ENCODE data around the gene SPTBN1. TPM values are rescaled to one million over a fixed set of nuclear protein-coding genes. Genes with fewer than 3 reads are reported as not detected.

SPTBN1 gene
- total and polyA plus RNA-seq, 2 experiments from 2014 or later: 122 to 341 TPM

DNA sequence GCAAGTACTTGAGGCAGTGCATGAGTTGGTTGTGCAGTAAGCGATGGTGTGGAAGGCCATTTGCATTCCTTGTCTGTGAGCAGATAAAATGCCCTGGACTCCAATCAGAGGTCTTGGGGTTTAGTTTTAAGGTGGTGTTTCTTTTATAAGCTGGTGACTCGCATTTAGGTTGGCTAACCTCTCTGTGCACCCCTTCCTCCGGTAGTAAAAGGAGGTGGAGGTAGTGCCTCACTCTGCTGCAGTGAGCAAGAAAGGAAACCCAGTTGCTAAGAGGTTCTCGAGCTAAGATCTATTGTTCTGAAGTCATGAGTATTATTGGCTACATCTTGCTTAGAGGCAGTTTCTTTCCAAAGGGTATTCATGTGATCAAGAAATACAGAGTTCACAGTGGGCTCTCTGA, 193.1 kb downstream of the SPTBN1 start:
- H3K4me3 ChIP-seq: no peak overlapping the region
- no peak overlapping the region for H2AFZ ChIP-seq
- H3K4me1 ChIP-seq (ENCODE audit: insufficient read depth): no peaks in the 10 kb centered on the region
- H3K9me2 ChIP-seq (replicated peaks; ENCODE audit: insufficient read depth): no peaks in the 10 kb centered on the region
- no peaks in the 10 kb centered on the region for H4K20me1 ChIP-seq (ENCODE audit: insufficient read depth, poor library complexity, severe bottlenecking)
- H3K36me3 ChIP-seq (replicated peaks; ENCODE audit: insufficient read depth, low read depth): peaks cover 8% of the 10 kb centered on the region
- H3K79me2 ChIP-seq: peaks cover 61% of the 10 kb centered on the region
- H3K27me3 ChIP-seq: no peaks in the 10 kb centered on the region
- DNase-seq (ENCODE audit: low spot score): no peak
- no peak overlapping the region for H3K4me2 ChIP-seq
- H3K9me3 ChIP-seq (ENCODE audit: low read depth): no peaks in the 10 kb centered on the region
- TF ChIP-seq EZH2phosphoT487 (IDR thresholded peaks at IDR 0.05; ENCODE audit: low read depth, severe bottlenecking, unreplicated experiment) (no peak), EZH2 (IDR thresholded peaks at IDR 0.05; ENCODE audit: borderline replicate concordance) (no peak)
- TF ChIP-seq, protein P1, sequence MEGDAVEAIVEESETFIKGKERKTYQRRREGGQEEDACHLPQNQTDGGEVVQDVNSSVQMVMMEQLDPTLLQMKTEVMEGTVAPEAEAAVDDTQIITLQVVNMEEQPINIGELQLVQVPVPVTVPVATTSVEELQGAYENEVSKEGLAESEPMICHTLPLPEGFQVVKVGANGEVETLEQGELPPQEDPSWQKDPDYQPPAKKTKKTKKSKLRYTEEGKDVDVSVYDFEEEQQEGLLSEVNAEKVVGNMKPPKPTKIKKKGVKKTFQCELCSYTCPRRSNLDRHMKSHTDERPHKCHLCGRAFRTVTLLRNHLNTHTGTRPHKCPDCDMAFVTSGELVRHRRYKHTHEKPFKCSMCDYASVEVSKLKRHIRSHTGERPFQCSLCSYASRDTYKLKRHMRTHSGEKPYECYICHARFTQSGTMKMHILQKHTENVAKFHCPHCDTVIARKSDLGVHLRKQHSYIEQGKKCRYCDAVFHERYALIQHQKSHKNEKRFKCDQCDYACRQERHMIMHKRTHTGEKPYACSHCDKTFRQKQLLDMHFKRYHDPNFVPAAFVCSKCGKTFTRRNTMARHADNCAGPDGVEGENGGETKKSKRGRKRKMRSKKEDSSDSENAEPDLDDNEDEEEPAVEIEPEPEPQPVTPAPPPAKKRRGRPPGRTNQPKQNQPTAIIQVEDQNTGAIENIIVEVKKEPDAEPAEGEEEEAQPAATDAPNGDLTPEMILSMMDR (IDR thresholded peaks at IDR 0.05; ENCODE audit: poor library complexity): no peak
- no peak overlapping the region for H3K27ac ChIP-seq
- WGBS (ENCODE audit: low lambda C conversion rate, missing lambda C conversion rate): 99% methylated on average over 4 of the region's 4 CpGs

DNA sequence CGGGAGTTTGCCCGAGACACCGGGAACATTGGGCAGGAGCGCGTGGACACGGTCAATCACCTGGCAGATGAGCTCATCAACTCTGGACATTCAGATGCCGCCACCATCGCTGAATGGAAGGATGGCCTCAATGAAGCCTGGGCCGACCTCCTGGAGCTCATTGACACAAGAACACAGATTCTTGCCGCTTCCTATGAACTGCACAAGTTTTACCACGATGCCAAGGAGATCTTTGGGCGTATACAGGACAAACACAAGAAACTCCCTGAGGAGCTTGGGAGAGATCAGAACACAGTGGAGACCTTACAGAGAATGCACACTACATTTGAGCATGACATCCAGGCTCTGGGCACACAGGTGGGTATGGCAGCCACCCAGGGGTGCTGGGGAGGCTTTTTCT, 193.5 kb downstream of the SPTBN1 start:
- over 99% methylated on average over 12 of the region's 12 CpGs for WGBS (ENCODE audit: low lambda C conversion rate, missing lambda C conversion rate)
- H3K4me1 ChIP-seq (ENCODE audit: insufficient read depth): no peaks in the 10 kb centered on the region
- H3K9me3 ChIP-seq (ENCODE audit: low read depth): no peaks in the 10 kb centered on the region
- peaks cover 4% of the 10 kb centered on the region for H3K36me3 ChIP-seq (replicated peaks; ENCODE audit: insufficient read depth, low read depth)
- peaks cover 61% of the 10 kb centered on the region for H3K79me2 ChIP-seq
- no peaks in the 10 kb centered on the region for H3K9me2 ChIP-seq (replicated peaks; ENCODE audit: insufficient read depth)
- TF ChIP-seq, protein P1 (IDR thresholded peaks at IDR 0.05; ENCODE audit: poor library complexity): no peak
- TF ChIP-seq EZH2phosphoT487 (IDR thresholded peaks at IDR 0.05; ENCODE audit: low read depth, severe bottlenecking, unreplicated experiment) (no peak), EZH2 (IDR thresholded peaks at IDR 0.05; ENCODE audit: borderline replicate concordance) (no peak)
- H3K27ac ChIP-seq: no peak overlapping the region
- H3K27me3 ChIP-seq: no peaks in the 10 kb centered on the region
- no peak overlapping the region for H3K4me2 ChIP-seq
- no peak for DNase-seq (ENCODE audit: low spot score)
- H4K20me1 ChIP-seq (ENCODE audit: insufficient read depth, poor library complexity, severe bottlenecking): no peaks in the 10 kb centered on the region
- H2AFZ ChIP-seq: no peak overlapping the region
- H3K4me3 ChIP-seq: no peak overlapping the region

DNA sequence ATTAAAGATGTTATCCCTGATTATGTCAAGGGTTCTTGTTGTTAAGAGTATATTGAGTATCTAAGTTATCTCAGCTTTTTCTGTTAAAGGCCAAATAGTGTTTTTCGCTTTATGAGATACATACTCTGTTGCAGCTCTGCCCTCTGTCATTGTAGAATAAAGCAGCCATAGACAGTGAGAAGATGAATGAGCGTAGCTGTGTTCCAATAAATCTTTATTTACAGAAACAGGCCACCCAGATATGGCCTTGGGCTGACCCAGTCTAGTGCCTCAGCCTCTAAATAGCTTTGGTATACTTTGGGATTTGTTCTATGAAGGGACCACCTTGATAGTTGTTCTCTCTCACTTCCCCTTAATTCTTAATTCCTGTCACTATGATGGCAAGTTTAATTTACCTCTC, 194.5 kb downstream of the SPTBN1 start:
- Histone ChIP-seq H3K36me3 (replicated peaks; ENCODE audit: insufficient read depth, low read depth) (no peaks in the 10 kb centered on the region), H3K9me3 (ENCODE audit: low read depth) (no peaks in the 10 kb centered on the region), H3K4me2 (no peak overlapping the region), H3K27me3 (no peaks in the 10 kb centered on the region), H3K9me2 (replicated peaks; ENCODE audit: insufficient read depth) (no peaks in the 10 kb centered on the region), H3K79me2 (peaks cover 59% of the 10 kb centered on the region), H3K27ac (no peak overlapping the region), H3K4me1 (ENCODE audit: insufficient read depth) (no peaks in the 10 kb centered on the region), H3K4me3 (no peak overlapping the region), H4K20me1 (ENCODE audit: insufficient read depth, poor library complexity, severe bottlenecking) (no peaks in the 10 kb centered on the region), H2AFZ (no peak overlapping the region)
- 88% methylated on average over 2 of the region's 2 CpGs for WGBS (ENCODE audit: low lambda C conversion rate, missing lambda C conversion rate)
- no peak for TF ChIP-seq EZH2phosphoT487 (IDR thresholded peaks at IDR 0.05; ENCODE audit: low read depth, severe bottlenecking, unreplicated experiment)
- TF ChIP-seq, protein P1 (IDR thresholded peaks at IDR 0.05; ENCODE audit: poor library complexity): no peak
- DNase-seq (ENCODE audit: low spot score): no peak

DNA sequence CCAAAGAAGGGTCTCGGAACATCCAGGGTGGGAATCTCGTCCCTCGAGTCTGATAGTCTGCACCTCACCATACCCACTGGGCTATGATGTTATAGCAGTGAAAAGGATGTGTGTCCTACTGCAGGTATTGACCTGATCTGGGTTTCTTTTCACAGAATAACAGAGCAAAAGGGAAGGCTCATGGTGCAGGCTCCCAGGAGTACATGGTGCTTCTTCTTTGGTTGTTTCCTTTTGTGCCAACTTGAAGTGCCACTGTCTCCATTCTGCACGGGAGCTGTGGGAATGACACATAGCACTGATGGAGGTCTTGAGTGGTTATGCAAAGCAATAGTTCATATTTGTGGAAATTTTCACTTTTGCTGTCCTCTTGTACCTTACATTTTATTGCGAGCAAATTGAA, 195.2 kb downstream of the SPTBN1 start:
- Histone ChIP-seq H3K9me3 (ENCODE audit: low read depth) (no peaks in the 10 kb centered on the region), H3K4me2 (no peak overlapping the region), H2AFZ (no peak overlapping the region), H3K27ac (no peak overlapping the region), H4K20me1 (ENCODE audit: insufficient read depth, poor library complexity, severe bottlenecking) (no peaks in the 10 kb centered on the region), H3K4me1 (ENCODE audit: insufficient read depth) (no peaks in the 10 kb centered on the region), H3K9me2 (replicated peaks; ENCODE audit: insufficient read depth) (no peaks in the 10 kb centered on the region), H3K79me2 (peaks cover 53% of the 10 kb centered on the region), H3K27me3 (no peaks in the 10 kb centered on the region), H3K4me3 (no peak overlapping the region), H3K36me3 (replicated peaks; ENCODE audit: insufficient read depth, low read depth) (no peaks in the 10 kb centered on the region)
- TF ChIP-seq EZH2 (IDR thresholded peaks at IDR 0.05; ENCODE audit: borderline replicate concordance): no peak
- TF ChIP-seq, protein P1 (IDR thresholded peaks at IDR 0.05; ENCODE audit: poor library complexity): no peak
- no peak for TF ChIP-seq EZH2phosphoT487 (IDR thresholded peaks at IDR 0.05; ENCODE audit: low read depth, severe bottlenecking, unreplicated experiment)
- DNase-seq (ENCODE audit: low spot score): no peak
- WGBS (ENCODE audit: low lambda C conversion rate, missing lambda C conversion rate): 96% methylated on average over 5 of the region's 5 CpGs
